Camera-type eye (tissue), 1 donor: Measurements from ENCODE around the gene ZCCHC13. TPM values are rescaled to one million over a fixed set of nuclear protein-coding genes. Genes with fewer than 3 reads are reported as not detected.

Experiments
- total RNA-seq: library from RNA; depleted of rRNA; stranded (reverse); fragments of >200 nt; gene quantifications from one replicate; pipeline ENCODE4 v1.2.3, GENCODE V29; 2014

ZCCHC13 gene
- total RNA-seq: not detected

GRCh38 chrX:74304016-74304415 lies at the start of gene ZCCHC13:
Gene ZCCHC13, plus strand, starts transcription at chrX:74304180. Its CDS starts 87 bp downstream, at chrX:74304267.

Other genes with a start within 250 kb of the ZCCHC13 start
- 17.8 TPM for gene SLC16A2, start 117.3 kb downstream of the ZCCHC13 start, total RNA-seq